Esophagus mucosa (tissue), 1 donor: ENCODE results near the gene RGS16. TPM values are rescaled to one million over a fixed set of nuclear protein-coding genes. Genes with fewer than 3 reads are reported as not detected.

Source experiments
- ATAC-seq: fragments of 200-7000 bp; cut with Tn5 transposase; one replicate; pipeline ENCODE4 v1.9.1; 2020
- total RNA-seq: library from RNA; stranded (reverse); gene quantifications from one replicate; pipeline ENCODE4 v1.2.4, GENCODE V29; 2023
- donor health status: DM: yes; HTN: yes; CAD: no.

Gene RGS16
- total RNA-seq, 1 donor from 2014 or later: 1.3 TPM

DNA sequence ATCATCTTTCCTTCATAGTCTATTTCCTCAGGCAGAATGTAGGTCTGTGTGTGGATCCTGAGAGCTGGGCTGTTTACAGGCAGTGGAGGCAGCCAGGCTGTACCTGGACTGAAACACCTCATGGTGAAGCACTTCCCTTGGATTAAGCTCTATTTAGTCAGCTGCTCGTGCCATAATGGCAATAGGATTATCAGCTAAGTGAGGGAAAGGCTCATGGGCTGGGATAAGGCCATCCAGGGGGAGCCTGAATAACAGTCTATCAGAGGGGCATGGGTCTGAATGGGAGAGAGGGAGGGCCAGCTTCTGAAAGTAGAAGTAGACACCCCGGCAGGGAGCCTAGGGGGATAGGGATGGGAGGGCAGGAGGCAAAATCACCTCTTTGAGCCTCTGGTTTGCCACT, 23.5 kb downstream of the RGS16 start:
- no peak for ATAC-seq

DNA sequence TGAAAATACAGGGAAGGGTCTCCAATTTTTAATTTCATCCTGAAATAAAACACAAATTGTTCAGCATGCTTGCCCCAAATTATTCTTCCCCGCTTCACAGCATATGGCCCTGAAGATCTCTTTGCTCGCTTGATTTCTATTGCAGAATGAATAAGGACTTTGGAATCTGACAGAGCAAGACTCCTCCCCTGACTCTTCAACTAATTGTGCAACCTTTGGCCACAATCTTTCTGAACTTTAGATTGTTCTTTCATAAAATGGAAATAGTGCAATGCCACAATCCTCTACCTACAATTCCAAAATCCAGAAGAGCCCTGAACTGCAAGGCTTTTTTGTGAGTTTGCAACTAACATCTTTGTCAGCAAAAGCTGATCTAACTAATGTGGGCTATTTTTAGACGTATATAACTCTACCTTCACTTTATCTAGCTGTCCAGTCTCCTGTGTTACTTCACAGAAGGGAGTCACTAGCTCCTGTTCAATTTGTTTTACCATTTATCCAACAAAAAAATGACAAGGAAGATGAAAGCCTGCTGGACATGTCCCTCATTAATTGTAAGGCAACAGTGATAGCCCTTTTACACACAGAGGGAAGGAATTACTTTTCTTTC, 28.5 kb downstream of the RGS16 start:
- ATAC-seq: peak; percentile 82

DNA sequence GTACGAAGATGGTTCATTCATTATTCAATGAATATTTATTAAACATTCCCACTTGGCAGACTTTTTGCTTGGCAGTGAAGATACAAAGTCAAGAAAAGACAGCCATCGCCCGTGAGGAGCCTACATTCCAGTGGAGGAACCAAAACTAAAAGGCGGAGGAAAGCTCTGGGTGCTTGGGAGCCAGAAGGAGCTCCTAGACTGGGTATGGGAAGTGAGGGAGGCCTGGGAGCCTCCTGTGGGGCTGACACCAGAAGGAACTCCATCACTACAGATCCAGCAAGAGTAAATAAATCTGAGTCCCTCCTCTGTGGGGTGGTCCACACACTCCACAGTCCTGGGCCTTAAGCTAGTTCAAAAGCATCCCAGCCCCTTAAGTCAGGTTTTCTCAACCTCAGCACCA, 30.0 kb downstream of the RGS16 start:
- ATAC-seq: no peak

DNA sequence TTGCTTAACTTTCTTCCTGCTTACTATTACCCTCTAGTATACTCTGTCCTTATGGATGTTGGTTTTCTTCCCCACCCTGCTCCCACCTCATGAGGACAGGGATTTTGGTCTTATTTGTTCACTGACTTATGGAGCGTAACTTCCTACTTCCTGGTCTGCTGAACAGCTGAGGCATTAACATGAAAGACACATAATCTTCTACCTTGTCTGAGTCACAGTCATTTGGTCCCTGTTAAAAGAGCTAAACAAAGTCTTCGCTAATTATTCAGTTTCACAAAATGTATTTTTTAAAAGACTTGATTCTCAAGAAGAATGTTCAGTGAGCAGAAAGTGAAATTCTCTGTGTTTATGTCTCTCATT, 33.6 kb downstream of the RGS16 start:
- peak; percentile 71 for ATAC-seq

DNA sequence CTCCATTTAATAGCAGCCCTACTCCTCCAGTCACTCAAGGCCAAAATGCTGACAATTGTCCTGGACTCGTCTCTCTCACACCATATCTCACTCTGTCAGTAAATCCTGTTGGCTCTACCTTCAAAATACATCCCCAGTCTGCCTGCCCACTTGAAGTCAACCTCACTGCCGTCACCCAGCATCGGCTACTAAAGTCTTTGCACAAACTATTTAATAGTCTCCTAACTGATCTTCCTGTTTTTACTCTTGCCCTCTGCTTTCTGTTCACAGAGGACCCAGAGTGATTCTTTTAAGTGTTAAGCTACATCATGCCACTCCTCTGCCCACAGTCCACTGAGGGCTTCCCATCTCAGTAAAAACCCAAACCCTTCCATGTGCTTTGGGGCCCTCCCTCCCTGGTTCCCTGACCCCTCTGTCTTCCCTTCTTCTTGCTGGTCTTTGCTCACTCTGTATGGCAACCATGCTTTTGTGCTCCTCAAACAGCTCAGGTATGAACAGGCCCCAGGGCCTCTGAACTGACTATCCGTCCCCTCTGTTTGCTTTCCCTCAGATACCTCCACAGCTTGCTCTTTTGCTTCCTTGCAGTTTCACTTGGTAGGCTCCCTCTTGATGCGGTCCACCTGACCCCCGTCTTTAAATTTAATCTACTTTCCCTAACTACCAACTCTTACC, 34.1 kb downstream of the RGS16 start:
- ATAC-seq: peak; percentile 49

DNA sequence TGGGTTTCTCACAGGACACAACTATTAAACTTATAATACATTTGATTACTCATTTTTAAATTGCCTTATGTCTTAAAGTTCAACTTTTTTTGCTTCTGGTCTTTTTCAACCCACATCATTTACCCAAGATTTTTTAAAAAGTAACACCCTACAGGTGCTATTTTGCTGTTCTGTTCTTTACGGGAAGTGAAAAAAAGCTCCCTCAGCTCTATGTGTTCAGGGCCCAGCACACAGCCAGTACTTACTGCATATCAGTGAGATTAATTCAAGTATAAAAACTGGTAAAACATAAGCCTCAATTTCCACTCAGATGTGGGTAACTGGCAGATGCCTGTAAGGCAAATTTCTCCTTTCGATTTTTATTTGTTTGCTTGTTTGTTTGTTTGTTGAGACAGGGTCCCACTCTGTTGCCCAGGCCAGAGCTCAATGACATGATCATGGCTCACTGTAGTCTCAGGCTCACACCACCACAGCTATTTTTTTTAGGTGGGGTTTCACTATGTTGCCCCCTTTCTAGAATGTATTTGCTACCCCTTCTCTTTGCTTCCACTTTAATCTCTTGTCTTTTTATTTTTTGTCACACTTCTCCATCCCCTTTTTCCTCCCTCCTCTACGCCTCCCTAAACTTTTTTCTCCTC, 35.4 kb downstream of the RGS16 start:
- ATAC-seq: no peak

DNA sequence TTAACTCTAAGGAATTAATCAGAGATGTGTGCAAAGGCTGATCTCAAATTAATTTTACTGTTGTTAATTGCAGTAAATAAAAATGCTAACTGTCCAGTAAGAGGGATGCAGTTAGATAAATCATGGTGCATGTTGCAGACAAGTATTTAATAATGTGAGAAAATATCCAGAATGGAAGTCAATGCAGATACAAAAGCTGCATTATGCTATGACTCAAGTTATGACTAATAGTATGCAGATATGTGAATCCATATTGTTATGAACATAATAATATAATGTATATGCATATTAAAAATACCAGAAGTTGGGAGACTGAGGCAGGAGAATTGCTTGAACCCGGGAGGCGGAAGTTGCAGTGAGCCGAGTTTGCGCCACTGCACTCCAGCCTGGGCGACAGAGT, 36.6 kb downstream of the RGS16 start:
- ATAC-seq: no peak

DNA sequence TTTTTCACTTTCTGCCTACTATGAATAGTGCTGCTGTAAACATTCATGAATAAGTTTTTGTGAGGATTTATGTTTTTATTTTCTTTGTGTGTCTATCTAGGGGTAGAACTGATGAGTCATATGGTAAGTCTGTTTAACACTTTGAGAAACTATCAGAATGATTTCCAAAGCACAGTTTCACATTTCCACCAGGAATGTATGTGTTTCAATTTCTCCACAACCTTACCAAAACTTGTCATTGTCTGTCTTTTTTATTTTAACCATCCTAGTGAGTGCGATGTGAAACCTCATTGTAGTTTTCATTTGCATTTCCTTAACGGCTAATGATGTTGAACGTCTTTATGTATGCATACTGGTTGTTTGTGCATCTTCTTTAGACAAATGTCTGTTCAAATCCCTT, 38.7 kb downstream of the RGS16 start:
- no peak for ATAC-seq

DNA sequence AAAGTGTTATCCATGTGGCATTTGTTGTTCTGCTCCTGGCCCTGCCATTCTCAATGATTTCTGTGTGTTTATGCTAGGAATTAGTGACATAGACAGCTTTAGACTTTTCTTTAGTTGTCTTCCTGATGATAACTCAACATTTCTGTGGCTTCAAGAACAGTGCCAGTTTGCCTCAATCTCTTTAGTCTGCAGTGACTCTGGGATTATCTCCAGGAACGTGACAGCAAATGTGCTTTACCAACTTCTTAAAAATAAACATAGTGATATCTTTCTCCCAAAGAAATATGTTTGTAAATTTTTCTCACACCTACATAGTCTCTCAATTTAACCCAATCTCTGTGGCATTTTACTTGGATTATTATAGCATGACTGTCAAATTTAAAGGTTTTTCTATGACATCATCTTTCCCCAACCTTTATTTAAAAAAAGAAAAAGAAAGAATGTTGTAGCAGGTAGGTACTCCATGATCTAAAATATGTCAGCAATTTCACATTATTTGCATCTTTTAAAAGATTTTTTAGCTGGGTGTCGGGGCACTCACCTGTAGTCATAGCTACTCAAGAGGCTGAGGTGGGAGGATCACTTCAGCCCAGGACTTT, 39.7 kb downstream of the RGS16 start:
- no peak for ATAC-seq

DNA sequence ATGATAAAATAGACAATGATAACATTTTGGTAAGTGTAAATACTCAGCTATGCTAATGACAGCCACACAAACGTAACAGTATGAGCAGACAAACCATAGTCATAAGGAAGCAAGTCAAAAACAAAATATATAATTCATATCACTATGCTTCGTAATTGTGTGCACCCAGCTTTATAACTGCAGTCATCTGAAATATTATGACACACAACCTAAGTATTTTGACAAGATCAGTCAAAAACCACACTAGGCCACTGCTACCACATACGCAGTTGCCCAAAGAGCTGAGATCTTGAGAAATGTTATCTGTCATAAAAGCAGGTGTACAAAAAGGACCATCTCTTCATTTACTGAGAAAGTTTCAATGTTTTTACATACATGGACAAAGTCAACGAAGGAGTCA, 41.1 kb downstream of the RGS16 start:
- ATAC-seq: no peak

DNA sequence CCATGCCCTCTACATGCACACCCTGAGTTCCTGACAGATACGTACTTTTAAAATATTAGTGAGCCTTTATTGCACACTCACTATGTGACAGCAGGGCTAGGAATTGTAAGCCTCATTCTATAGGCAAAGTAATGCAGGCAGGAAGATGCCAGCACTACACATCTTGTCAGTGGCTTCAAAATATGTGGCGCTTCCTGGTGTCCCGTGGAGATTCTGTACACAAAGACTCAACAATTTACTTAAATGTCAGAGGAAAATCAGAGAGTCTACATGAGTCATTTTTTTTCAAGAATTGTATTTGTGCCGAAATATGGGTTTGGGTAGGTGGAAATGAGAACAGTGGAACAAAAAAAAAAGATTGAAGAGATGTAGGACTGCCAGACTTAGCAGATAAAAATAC, 42.7 kb downstream of the RGS16 start:
- ATAC-seq: no peak

DNA sequence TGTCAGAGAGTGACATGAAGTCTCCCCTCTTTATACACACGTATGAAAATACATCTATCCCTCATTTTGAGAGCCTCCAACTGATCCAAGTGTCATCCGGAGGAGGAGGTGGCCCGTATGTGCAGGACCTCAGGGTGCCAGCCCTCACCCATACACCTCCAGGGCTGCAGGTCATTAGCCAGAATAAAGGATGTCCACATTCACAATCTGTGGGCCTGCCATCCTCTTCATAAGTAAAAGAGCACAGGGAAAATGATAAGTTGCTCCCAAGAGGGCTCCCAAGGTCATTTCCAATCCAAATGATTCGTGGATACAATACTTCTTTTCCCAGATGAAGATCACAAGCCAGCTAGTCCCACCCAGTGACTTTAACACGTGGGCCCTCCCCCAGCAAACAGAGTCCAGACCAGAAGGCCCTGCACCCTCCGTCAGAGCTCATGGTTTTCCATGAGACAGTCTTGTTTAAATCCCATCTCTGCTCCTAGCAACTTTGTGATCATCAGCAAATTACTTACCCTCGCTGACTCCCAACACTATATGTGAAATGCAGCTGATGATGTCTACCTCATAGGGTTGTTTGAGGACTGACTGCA, 43.7 kb downstream of the RGS16 start:
- ATAC-seq: no peak

DNA sequence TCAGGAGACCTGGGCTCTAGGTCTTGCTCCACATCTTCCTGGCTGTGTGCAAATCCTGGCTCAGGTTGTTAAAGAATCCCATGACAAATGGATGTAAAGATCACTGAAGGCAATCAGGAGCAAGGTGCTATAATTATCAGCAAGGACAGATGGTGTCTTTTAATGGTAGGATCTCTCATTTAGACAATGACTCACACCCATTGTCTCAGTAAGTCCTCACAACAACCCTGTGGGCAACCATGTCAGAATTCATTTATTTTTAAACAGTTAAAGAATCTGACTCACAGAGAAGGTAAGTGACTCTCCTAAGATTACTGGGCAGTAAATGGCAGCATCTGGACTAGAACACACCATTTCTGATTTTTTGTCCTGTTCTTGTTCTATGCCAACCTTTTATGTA, 47.9 kb downstream of the RGS16 start:
- ATAC-seq: peak; percentile 66

DNA sequence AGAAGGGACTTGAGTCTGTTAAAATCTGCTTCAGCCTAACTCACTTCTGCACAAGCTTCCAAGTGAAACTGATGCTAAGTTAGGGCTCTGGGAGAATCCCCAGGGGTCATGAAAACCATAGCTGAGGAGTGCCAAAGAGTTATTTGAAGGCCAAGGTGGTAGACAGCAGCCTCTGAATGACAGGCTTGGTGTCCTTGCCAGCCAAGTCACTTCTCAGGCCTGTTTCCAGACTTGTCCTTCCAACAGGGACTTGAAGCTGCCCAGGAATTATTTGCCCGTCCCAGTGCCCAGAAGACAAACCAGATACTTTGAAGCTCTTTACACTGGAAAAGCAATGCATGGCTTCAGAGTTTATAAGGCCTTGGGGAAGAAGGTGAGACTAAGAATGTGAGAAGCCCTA, 48.7 kb downstream of the RGS16 start:
- ATAC-seq: no peak

DNA sequence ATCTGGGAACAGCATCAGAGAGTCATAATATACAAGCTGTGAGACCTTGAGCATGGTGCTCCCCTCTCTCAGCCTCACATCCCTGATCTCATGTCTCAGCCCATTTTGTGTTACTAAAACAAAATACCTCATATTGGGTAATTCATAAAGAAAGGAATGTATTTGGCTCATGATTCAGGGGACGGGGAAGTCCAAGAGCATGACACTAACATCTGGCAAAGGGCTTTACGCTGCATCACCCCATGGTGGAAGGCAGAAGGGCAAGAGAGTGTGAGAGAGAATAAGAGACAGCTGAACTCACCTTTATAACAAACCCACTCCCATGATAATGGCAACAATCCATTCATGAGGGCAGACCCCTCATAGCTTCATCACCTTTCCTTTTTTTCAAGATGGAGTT, 51.7 kb downstream of the RGS16 start:
- no peak for ATAC-seq

DNA sequence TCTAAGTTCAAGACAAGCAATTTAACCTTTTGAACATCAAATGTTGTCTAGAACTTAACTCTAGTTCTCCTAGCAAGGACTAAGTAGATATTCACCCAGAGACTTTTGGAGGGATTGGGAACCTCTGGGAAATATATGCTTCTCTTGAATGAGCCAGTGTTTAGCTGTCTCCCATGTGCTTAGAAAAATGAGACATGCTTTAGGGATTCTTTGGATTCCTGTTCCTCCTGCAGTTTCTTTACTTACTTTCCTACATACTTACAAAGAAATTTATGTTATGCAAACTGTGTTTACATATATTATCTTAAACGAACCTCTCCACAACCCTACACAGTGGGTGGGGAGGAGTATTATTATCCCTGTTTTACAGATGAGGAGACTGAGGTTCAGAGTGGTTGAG, 54.4 kb downstream of the RGS16 start:
- ATAC-seq: no peak

DNA sequence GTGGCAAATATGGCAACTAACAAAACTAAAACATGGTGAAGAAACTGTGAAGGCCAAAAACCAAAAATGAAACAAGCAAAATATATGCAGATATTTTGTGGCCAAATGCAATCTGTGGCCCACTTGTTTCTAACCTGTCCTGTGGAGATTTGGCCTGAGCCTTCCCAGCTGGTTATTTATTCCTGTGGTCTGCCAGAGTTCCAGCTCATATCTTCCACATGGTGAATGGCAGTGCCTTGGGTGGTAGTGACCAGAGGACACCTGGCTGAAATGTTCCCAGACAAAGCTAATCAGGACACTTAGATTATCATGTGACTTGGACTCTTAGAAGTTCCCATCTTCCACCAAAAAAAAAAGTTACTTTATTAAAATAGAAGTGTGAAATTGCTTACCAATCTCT, 54.8 kb downstream of the RGS16 start:
- ATAC-seq: no peak

Other genes starting within 250 kb of the RGS16 start
- 435 TPM for gene GLUL, start 212.6 kb downstream of the RGS16 start, total RNA-seq
- not detected for gene TEDDM1, start 203.7 kb downstream of the RGS16 start, total RNA-seq
- not detected for gene RGSL1, start 154.2 kb downstream of the RGS16 start, total RNA-seq
- gene RNASEL, start 15.1 kb downstream of the RGS16 start, total RNA-seq: 6.1 TPM
- gene RGS8, start 80.2 kb upstream of the RGS16 start, total RNA-seq: not detected
- gene NPL, start 185.4 kb upstream of the RGS16 start, total RNA-seq: 11.5 TPM
- gene DHX9, start 235.0 kb upstream of the RGS16 start, total RNA-seq: 93.7 TPM